GF-D8 (cell line): ENCODE data around the gene ZNF440.
"Not testable (repeated sequence)": the region's sequence is repeated elsewhere in the genome, so short reads cannot be mapped to it uniquely, and the experiment has no call there.

ENCODE experiments used
- DNase-seq: peaks from one replicate; lab custom pipeline; 2025; lab: John Stamatoyannopoulos, UW

The ZNF440 gene

DNA sequence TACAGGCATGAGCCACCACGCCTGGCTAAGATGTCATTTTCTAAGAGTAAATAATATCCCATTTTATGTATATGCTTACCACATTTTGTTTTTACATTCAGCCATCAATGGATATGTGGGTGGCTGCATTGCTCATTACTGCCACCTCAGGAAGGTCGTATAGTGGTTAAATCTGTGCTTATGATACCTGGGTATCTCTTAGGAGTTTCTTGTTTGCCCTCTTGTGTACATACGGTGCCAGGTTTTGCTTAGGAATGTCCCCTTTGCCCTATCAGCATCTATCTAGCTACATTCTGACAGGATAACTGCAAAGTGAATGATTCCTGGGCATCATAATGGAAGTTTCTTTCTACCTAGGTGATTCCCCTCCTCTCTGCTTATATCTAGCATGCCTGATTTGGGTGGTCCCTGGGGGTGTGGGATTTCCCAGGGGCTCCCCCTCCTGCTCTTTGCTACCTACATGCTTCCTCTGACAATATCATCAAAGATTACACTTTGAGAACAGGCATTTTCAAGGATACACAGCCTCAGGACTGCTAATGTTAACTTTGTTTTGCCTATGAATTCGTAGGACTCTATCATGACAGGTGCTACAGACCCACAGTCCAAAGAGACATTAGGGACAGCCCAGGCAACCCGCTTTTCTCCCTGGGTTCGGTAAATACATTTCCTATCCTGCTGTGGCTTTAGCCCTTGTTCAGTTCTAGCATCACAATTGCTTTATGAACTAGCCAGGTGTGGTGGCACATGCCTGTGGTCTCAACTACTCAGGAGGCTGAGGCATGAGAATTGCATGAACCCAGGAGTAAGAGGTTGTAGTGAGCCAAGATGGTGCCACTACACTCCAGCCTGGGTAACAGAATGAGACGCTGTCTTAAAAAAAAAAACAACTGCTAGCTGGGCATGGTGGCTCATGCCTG is 15.1 kb downstream of the ZNF440 start:
- not testable (repeated sequence) for DNase-seq

DNA sequence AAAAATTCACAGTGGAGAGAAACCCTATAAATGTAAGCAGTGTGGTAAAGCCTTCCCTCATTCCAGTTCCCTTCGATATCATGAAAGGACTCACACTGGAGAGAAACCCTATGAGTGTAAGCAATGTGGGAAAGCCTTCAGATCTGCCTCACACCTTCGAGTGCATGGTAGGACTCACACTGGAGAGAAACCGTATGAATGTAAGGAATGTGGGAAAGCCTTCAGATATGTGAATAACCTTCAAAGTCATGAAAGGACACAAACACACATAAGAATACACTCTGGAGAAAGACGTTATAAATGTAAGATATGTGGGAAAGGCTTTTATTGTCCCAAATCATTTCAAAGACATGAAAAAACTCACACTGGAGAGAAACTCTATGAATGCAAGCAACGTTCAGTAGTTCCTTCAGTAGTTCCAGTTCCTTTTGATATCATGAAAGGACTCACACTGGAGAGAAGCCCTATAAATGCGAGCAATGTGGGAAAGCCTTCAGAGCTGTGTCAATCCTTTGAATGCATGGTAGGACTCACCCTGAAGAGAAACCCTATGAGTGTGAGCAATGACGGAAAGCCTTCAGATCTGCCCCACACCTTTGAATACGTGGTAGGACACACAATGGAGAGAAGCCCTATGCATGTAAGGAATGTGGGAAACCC is 18.3 kb downstream of the ZNF440 start:
- DNase-seq, result no peak

DNA sequence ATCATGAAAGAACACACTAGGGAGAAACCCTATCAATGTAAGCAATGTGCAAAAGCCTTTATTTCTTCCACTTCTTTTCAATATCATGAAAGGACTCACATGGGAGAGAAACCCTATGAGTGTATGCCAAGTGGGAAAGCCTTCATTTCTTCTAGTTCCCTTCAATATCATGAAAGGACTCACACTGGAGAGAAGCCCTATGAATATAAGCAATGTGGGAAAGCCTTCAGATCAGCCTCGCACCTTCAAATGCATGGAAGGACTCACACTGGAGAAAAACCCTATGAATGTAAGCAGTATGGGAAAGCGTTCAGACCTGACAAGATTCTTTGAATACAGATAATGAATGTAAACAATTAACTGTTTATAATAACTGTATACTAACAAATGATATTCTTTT is 19.5 kb downstream of the ZNF440 start:
- DNase-seq, result no peak

DNA sequence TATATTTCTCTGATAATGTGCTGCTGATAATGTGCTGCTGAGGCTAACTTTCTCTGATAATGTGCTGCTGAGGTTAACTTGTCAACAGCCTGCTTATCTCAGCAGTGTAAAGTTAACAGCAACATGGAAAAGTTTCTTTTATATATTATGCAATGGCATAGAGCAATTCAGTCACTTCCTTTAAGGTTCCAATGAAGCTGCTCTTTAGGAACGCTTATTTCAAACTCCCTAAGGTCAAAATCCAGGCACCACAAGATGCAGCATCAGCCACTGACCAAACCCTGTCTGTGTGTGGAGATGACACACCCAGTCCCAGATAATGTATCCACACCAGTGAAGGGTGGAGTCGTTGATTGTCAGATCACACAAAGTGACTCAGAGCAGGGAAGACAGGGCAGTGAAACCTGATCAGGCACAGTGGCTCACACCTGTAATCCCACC is 21.6 kb downstream of the ZNF440 start:
- not testable (repeated sequence) for DNase-seq

DNA sequence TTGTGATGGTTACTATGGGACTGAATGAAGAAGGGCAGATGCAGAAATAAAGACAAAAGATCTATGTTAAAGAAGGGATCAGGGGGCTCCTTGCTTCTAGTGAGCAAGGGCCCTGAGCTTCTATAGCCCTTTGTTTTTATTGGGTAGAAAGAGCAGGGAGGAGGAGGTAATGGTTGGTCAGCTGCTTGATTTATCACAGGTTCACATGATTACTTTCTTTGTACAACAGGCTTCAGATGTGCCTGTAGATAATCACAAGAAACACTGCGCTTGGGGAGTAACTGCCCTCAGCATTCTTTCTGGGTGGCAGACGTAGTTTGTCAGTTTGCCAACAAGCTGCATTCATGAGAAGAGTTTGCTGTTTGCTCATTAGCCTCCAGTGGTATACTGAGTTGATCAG is 29.6 kb downstream of the ZNF440 start:
- no peak for DNase-seq

DNA sequence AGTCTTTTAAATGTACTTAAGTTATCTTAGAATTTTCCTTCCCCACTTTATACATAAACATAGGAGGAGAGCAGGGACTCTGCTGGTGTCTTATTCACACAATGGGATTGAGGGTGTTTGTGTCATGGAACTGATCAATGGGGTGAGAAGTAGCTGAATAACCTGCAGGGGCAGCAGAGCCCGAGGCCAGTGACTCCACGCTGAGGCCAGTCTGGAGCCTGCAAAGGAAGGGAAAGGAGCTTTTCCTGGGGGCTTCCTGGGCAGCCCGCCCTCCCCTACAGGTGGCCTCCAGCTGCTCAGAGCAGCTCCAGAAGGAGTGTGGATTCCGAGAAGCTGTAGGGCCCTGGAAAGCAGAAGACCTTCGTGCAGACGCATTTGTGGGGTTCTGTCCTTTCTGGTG is 33.5 kb downstream of the ZNF440 start:
- not testable (repeated sequence) for DNase-seq

DNA sequence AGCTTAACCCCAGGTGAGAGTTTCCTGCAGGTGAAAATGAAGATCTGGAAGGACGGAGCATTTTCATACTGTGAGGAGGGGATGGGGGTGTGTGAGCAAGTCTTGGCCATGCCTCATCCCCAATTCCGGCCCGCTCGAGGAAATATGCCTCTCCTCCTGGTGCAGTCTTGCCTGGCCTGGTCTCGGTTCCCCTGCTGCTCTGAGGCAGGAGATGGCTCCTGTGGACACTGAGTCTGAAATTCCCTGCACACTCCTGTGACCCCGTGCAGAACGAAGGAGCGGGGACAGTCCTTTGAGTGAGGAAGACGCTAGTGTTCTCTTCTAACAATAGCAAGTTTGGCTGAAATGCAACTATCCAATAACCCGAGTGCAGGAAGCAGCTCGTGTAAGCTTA is 34.1 kb downstream of the ZNF440 start:
- DNase-seq, result no peak

DNA sequence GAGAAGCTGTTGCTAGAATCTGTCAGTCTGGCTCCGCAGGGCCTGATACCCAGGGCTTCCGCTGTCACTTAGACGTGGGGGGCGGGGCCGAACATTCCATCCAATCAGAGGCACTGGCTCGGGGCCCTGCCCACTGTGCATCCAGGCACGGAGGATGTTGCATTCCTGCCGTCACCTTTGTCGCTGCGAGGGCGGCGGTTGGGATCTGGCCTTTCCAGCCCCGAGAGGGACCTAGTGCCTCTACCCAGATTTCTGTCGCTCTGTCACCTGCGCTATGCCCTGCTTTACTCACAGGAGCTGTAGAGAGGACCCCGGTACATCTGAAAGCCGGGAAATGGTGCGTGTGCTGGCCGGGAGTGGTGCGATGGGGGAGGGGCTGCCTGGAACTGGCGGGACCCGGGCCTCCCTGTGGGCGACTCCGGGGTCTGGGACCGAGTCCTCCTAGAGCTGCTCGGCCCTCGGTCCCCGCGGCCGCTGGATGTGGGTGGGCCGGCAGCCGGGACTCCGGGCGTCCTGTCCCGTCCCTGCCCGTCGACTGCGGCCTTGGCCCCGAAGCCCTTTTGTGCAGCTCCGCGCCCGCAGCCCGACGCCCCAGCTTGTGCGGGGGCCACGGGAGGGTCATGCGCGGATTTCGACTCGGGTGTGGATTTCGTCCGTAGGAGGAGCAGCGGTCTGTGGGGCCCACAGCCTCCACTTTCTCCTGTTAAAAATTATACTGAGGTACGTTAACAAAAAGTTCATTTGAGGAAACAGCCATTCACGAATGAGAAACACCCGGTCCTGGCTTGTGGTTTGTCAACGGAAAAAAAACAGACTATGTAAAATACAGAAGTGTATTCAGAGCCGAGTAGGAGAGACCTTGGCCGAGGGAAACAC is 34.8 kb downstream of the ZNF440 start, which contains the start of gene ZNF439:
Gene ZNF439, plus strand, starts transcription at position 133 of the 876 bp plus-strand sequence. Its CDS starts 142 bp downstream, at position 275.
- peak; percentile 76 for DNase-seq

DNA sequence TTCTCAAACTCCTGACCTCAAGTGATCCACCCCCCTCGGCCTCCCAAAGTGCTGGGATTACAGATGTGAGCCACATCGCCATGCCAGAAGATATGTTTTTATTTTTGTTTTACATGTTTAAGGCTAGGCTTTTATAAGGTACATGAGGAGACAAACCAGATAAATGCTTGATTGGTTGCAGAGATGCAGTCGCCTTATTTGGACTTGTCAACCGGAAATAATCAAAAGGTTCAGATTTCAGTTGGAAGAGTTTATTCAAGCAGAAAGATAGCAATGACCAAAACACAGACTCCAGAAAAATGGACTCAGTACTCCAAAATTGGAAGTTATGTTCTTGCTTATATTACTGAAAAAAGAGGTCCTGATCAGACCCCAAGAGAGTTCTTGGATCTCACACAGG is 36.2 kb downstream of the ZNF440 start:
- DNase-seq, result not testable (repeated sequence)

DNA sequence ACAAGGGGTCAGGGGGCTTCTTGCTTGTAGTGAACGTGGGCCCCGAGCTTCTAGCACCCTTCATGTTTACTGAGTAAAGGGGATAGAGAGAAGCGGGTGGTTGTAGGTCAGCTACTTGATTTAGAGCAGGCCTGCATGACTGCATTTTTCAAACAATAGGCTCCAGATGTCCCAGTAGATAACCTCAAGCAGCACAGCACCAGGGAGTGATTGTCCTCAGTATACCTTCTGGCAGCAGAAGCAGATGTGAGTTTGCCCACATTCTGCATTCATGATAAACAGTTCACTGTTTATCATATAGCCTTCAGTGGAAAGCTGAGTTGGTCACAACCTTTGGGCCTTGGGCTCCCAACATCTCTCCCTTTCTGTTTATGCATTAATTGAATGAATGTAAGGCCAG is 39.3 kb downstream of the ZNF440 start:
- DNase-seq, result no peak

DNA sequence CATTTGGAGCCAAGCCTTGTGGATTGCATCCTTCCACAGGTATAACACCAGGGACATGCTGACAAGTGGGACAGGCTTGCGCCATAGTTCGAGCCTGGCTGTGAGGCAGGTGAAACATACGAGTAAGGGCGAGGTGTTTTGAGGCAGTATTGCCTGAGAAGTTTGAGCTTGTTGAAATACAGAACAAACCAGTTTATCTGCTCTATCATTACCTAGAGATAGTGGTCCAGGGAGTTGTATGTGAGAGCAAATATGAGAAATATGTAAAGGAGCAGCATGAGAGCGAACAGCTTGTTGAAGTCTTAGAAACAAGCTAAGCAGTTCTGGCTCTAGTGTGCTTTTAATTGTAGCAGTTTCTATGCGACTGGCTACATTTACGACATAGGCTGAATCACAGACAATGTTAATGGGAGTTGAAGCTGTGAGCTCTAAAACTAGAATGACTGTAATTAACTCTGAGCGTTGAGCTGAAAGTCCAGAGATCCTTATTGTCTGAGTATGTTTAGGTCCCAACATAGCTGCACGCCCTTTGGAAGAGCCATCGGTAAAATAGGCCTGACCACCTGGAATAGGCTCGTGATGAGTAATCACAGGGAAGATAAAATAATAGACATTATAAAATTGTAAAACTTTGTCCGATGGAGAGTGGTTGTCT is 42.6 kb downstream of the ZNF440 start:
- DNase-seq, result no peak

DNA sequence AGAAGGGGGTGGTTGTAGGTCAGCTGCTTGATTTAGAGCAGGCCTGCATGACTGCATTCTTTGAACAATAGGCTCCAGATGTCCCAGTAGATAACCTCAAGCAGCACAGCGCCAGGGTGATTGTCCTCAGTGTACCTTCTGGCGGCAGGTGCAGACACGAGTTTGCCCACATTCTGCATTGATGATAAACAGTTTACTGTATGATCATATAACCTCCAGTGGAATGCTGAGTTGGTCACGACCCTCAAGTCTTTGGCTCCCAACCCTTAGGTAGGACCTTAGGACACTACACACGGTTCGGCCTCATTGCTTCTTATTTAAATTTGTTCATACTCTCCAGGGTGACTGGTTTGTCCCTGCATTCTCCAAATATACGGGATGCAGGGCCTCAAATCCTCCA is 46.6 kb downstream of the ZNF440 start:
- no peak for DNase-seq

DNA sequence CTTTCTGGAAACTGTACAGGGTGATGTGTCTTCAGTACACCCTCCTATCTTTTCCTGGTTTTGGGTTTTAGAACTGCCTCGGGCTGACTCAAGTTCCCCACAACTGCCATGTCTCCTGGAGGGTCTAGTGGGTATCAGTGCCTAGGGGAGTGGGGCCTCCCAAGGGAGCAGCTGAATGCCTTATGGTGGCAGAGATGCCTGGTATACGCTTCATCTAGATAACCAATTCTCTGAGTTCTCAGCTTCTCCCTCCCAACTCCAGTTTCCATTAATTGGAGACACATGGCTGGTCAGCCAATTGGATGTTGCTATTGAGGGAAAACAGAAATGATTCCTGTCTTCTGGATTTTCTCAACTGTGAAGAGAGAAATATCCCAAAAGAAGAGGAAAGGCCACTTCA is 47.2 kb downstream of the ZNF440 start:
- no peak for DNase-seq

DNA sequence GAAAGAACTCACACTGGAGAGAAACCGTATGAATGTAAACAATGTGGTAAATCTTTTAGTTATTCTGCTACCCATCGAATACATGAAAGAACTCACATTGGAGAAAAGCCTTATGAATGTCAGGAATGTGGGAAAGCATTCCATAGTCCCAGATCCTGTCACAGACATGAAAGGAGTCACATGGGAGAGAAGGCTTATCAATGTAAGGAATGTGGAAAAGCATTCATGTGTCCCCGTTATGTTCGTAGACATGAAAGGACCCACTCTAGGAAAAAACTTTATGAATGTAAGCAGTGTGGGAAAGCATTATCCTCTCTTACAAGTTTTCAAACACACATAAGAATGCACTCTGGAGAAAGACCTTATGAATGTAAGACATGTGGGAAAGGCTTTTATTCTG is 53.7 kb downstream of the ZNF440 start:
- not testable (repeated sequence) for DNase-seq

DNA sequence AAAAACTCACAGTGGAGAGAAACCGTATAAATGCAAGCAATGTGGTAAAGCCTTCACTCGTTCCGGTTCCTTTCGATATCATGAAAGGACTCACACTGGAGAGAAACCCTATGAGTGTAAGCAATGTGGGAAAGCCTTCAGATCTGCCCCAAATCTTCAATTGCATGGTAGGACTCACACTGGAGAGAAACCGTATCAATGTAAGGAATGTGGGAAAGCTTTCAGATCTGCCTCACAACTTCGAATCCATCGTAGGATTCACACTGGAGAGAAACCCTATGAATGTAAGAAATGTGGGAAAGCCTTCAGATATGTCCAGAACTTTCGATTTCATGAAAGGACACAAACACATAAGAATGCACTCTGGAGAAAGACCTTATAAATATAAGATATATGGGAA is 54.1 kb downstream of the ZNF440 start:
- DNase-seq, result no peak

DNA sequence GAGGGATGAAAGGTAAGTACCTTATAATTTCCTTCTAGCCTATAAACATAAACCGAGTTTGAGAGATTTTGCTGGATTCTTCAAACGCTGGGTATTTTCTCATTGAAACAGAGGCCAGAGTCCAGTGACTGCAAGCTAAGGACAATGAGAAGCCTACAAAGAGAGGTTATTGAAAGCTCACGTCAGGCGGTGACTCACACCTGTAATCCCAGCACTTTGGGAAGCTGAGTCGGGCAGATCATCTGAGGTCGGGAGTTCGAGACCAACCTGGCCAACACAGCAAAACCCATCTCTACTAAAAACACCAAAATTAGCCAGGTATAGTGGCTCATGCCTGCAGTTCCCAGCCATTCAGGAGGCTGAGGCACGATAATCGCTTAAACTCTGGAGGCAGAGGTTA is 58.6 kb downstream of the ZNF440 start:
- DNase-seq, result no peak

DNA sequence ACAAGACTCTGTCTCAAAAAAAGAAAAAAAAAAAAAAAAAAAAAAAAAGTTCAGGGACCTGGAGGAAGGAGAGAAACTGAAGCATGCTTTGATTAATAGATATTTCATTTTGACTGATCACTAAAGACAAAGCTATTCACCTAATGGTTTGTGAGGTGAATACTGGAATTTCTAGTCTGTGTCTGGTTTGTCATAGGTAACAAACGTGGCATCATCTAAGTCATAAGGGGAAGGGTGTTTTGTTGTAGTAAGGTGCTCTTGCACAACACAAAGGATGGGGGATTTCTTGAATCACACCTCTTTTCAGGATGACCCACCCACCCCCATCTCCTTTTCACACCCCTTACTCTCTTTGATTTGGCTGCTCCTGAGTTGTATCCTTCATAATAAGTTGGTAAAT is 59.7 kb downstream of the ZNF440 start:
- DNase-seq, result no peak

DNA sequence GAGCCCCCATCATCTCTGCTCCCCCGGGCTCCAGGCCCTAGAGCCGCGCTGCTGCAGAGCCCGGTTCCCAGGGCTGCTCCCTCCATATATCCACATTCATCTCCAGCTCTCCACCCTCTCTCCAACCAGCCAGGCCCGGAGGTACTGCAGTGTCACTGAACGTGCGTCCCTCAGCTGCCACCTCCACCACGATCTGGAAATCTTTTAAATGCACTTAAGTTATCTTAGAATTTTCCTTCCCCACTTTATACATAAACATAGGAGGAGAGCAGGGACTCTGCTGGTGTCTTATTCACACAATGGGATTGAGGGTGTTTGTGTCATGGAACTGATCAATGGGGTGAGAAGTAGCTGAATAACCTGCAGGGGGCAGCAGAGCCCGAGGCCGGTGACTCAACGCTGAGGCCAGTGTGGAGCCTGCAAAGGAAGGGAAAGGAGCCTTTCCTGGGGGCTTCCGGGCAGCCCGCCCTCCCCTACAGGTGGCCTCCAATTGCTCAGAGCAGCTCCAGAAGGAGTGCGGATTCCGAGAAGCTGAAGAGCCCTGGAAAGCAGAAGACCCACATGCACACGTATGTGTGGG is 65.7 kb downstream of the ZNF440 start:
- not testable (repeated sequence) for DNase-seq

DNA sequence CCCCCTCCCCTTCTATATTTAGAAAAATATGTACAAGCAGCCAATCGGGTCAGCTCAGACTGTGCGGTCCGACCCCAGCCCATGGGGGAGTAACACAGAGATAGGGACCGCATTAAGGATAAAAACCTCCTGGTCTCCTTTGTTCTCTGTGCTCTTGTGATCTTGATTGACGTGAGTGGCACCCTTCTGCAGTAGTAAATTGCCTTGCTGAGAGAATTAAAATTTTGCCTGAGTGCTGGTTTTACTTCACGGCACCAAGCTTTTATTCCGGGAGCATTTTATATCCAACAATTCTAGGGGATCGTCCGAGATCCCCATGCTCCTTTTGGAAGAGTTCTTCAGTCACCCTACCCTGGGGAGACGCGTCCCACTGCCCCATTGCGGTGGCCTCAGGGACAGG is 66.5 kb downstream of the ZNF440 start:
- no peak for DNase-seq

DNA sequence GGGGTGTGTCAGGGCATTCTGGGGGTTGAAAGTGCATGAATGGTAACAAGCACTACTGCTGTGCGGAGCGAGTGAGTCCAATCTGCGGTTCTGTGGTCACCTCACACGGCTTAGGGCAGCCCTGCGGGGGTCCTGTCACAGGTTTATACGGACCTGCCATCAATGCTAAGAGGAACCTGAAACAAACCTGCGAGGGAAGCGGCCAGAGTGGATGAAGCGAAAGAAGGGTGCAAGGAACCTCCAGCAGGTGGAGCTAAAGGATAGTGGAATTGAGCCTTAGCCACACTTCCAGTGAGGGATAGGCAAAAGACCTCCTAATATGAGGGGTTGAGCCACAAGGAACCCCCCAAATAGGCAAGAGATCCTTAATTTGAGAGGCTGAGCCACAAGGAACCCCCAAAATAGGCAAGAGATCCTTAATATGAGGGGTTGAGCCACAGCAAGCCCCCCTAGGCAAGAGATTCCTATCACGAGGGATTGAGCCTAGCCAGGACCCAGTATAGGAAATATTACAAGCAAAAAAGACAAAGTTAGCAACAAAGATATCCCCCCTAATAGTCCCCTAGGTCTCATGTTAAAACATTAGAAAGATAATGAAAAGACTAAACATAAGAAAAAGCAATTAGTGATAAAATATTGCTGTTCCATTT is 67.2 kb downstream of the ZNF440 start:
- peak; percentile 14 for DNase-seq

DNA sequence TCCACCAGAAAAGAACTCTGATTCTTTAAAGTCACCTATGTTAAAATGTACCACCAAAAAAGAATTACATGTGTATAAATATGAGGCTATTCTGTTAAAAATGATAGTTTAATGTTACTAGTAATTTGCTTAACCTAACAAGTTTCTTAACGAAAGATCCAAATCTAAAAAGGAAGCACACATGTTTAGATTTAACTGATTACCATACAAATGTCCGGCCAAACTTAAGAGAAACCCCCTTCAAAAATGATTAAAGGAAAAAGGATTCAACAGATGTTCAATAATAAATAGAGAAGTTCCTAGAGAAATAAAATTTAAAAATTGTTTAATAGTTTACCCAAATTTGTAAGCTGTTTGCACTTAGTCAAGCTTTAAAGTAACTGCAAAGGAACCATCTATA is 68.5 kb downstream of the ZNF440 start:
- DNase-seq, result no peak
